ENCODE results near the gene ADGRG4.

ADGRG4 gene

GRCh38 chrX:136447308-136447707, 146.5 kb downstream of the ADGRG4 start:
- no peak for DNase-seq (ENCODE audit: low read depth)
- no peak for TF ChIP-seq CTCF (conservative IDR thresholded peaks at IDR 0.05; ENCODE audit: control insufficient read depth, insufficient read depth, low read depth, low read length)
- H3K4me3 ChIP-seq (ENCODE audit: control insufficient read depth, low read depth, low read length) = no peak overlapping the region

GRCh38 chrX:136447968-136448367, 147.2 kb downstream of the ADGRG4 start:
- no peak for DNase-seq (ENCODE audit: low read depth)
- no peak for TF ChIP-seq CTCF (conservative IDR thresholded peaks at IDR 0.05; ENCODE audit: control insufficient read depth, insufficient read depth, low read depth, low read length)
- H3K4me3 ChIP-seq (ENCODE audit: control insufficient read depth, low read depth, low read length) = no peak overlapping the region

GRCh38 chrX:136450050-136450830, 149.5 kb downstream of the ADGRG4 start:
- DNase-seq (ENCODE audit: low read depth) = no peak
- TF ChIP-seq CTCF (conservative IDR thresholded peaks at IDR 0.05; ENCODE audit: control insufficient read depth, insufficient read depth, low read depth, low read length) = no peak
- H3K4me3 ChIP-seq (ENCODE audit: control insufficient read depth, low read depth, low read length) = no peak overlapping the region

- no peak for TF ChIP-seq CTCF (conservative IDR thresholded peaks at IDR 0.05; ENCODE audit: control insufficient read depth, insufficient read depth, low read depth, low read length)
- DNase-seq (ENCODE audit: low read depth) = no peak
- no peak overlapping the region for H3K4me3 ChIP-seq (ENCODE audit: control insufficient read depth, low read depth, low read length)
Measured at GRCh38 chrX:136452614-136453013, 151.9 kb downstream of the ADGRG4 start.

- TF ChIP-seq CTCF (conservative IDR thresholded peaks at IDR 0.05; ENCODE audit: control insufficient read depth, insufficient read depth, low read depth, low read length) = no peak
- no peak overlapping the region for H3K4me3 ChIP-seq (ENCODE audit: control insufficient read depth, low read depth, low read length)
- no peak for DNase-seq (ENCODE audit: low read depth)
Measured at GRCh38 chrX:136453114-136453513, 152.4 kb downstream of the ADGRG4 start.

GRCh38 chrX:136453771-136454170, 153.0 kb downstream of the ADGRG4 start:
- no peak overlapping the region for H3K4me3 ChIP-seq (ENCODE audit: control insufficient read depth, low read depth, low read length)

More at GRCh38 chrX:136453771-136454170, 153.0 kb downstream of the ADGRG4 start:
- TF ChIP-seq CTCF (conservative IDR thresholded peaks at IDR 0.05; ENCODE audit: control insufficient read depth, insufficient read depth, low read depth, low read length) = no peak
- DNase-seq (ENCODE audit: low read depth) = no peak
